HG03108 (cell line): ENCODE data around the gene MRC2.

ENCODE experiments used
- ATAC-seq: cut with Tn5 transposase; IDR thresholded peaks from one replicate; pipeline ENCODE4 v1.9.1; 2021; ENCODE audit warnings: moderate library complexity; ENCODE audit not compliant: unreplicated experiment

Gene MRC2

GRCh38 chr17:62717889-62718288 is 90.4 kb downstream of the MRC2 start:
- ATAC-seq: no peak

- ATAC-seq: no peak
Observed at GRCh38 chr17:62718429-62718828, 91.0 kb downstream of the MRC2 start.

GRCh38 chr17:62719586-62719985 is 92.1 kb downstream of the MRC2 start:
- no peak for ATAC-seq

DNA sequence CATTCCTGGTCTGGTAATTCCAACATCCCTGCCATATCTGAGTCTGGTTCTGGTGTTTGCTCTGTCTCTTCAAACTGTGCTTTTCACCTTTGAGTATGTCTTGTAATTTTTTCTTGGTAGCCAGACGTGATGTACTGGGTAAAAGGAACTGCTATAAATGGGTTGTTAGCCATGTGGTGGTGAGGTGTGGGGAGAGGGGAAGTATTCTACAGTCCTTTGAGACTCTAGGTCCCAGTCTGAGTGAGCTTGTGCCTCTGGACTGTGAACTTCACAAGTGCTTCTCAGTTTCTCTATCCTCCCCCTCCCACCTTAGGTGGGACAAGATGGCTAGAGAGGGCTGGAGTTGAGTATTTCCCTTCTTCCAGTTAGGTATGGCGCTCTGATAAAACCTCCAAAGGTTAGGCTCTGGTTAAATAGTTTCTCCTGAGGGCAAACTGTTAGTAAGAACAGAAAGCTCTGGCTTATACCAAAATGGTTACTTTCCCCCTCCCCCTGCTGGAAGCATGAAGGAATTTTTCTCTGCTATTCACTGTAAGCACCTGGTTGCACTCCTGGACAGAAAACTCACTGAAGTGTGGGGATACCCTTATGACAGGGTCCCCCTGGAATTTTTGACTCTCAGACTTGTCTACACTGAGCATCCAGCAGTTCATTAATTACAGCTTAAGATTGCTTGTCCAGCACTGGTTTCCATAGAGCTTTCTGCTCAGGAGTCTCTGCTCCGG is 92.8 kb downstream of the MRC2 start:
- no peak for ATAC-seq

GRCh38 chr17:62722625-62723024 is 95.2 kb downstream of the MRC2 start:
- no peak for ATAC-seq

GRCh38 chr17:62723842-62724241 is 96.4 kb downstream of the MRC2 start:
- no peak for ATAC-seq

GRCh38 chr17:62724398-62725146 is 97.1 kb downstream of the MRC2 start:
- peak; percentile 90 for ATAC-seq

GRCh38 chr17:62725791-62726249 is 98.3 kb downstream of the MRC2 start:
- no peak for ATAC-seq

GRCh38 chr17:62727916-62728672 is 100.6 kb downstream of the MRC2 start:
- no peak for ATAC-seq

DNA sequence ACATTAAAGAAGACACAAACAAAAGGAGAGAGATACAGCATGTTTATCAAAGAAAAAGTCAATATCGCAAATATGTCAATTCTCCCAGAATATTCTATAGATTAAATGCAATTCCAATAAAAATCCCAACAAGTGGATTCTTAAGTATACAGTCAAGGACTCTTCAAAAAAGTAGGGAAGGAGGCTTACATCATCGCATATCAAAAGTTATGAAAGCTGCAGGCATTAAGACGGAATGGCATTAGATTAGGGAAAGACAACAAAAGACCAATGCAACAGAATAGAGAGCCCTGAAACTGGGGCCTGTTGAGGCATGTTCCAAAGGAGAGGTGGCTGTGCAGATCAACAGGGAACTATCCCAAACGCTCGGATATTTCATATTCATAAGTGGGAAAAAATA is 104.7 kb downstream of the MRC2 start:
- no peak for ATAC-seq

DNA sequence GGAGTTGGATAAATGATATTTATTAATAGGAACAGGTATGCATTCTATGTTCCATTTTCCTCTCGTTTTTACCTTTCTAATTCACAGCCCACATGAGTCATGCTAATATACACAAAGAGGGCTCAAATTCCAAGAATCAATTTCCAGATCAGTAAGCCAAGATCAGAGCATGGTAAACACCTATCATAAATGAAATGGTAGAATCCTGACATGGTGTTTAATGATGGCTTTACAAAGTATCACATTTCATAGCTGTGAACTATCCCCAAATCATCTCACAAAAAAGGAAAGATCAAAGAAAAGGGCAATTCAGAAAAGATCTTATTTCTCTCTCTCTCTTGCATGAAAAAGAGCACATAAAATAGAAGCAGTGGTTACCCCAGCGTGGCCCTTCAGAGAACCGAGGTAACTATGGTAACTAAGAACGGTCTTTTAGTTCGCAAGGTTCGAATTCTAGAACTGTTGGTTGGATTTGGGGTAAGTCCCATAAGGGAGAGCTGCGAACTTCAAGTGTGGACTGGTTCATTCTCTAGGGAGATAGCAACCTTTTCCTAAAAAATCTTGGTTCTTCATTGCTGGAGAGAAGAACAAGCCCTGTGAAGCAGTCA is 107.7 kb downstream of the MRC2 start:
- ATAC-seq: no peak

- ATAC-seq: no peak
Observed at GRCh38 chr17:62737513-62737912, 110.0 kb downstream of the MRC2 start.

DNA sequence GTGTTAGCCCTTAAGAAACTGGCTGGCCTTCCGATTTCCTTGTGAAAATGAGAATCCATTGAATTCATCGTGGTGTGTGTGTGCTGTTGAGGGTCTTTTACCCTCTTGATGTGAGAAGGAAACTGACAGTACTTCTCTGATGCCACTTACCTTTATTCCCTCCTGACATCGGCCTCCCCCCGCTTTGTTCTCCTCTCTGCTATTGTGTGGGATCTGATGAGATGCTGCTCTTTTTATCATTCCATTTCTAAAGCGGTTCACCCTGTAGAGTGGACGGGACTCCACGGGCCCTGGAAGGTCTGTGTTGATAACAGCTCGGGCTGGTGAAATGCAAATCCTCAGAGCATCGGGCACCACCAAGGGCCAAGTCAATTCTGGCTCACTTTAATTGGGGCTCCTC is 110.8 kb downstream of the MRC2 start:
- no peak for ATAC-seq

DNA sequence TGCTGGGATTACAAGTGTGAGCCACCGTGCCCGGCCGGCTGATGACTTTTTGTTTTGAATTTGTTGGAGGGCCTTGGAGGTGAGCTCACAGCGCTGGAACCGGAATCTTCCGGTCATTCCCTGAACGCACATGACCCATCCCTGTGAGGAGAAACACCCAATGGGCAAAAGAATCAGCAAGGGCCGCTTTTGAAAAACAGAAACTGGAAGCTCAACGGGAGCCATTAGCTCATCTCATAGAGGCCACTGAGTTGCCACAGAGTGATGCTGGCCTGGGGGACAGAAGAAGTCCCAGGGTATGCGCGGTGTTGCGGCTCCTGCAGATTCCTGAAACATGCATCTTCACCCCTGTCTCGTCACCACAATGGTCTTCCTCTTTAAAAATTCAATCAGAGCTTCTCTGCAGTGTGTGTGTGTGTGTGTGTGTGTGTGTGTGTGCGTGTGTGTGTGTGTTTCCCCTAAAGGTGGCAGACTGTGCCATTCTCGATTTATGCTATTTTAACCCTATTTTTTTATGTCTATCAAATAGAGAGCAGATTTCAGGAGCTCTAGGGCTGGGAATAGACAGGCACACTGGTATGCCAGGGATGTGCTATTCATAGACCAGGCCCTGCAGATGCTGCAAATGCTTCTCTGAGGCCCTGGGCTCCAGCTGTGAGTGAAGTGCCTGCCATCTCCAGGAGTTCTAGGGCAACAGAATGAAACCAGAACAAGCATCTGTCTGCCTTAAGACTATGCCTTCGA is 112.3 kb downstream of the MRC2 start:
- ATAC-seq: no peak

- ATAC-seq: no peak
Observed at GRCh38 chr17:62741290-62741689, 113.8 kb downstream of the MRC2 start.
